Neural crest cell (in vitro differentiated cells): ENCODE measurements around the gene IL22RA1. TPM values are rescaled to one million over a fixed set of nuclear protein-coding genes. Genes with fewer than 3 reads are reported as not detected.

Experiments used
- DNase-seq: peaks from one replicate; pipeline ENCODE4 v3.0.0; 2021; ENCODE audit warnings: low read depth, mixed read lengths, low spot score
- H3K27ac Mint-ChIP-seq: one replicate; pipeline ENCODE4 v1.8.0; 2021; ENCODE audit warnings: mild to moderate bottlenecking, mixed read lengths; ENCODE audit not compliant: unreplicated experiment
- H3K27me3 Mint-ChIP-seq: 2 replicates; pipeline ENCODE4 v1.8.0; 2021; ENCODE audit warnings: low read depth, mild to moderate bottlenecking, mixed read lengths
- H3K36me3 Mint-ChIP-seq: 2 replicates; pipeline ENCODE4 v1.8.0; 2021; ENCODE audit warnings: low read depth, mild to moderate bottlenecking, mixed read lengths
- H3K4me1 Mint-ChIP-seq: 2 replicates; pipeline ENCODE4 v1.8.0; 2021; ENCODE audit warnings: mixed read lengths
- H3K4me3 Mint-ChIP-seq: one replicate; pipeline ENCODE4 v1.8.0; 2021; ENCODE audit warnings: mild to moderate bottlenecking, mixed read lengths
- H3K9me3 Mint-ChIP-seq: 2 replicates; pipeline ENCODE4 v1.8.0; 2021; ENCODE audit warnings: mixed read lengths
- CTCF ChIP-seq: fragments of 200-600 bp; sonication (generic); conservative IDR thresholded peaks from 2 replicates; pipeline ENCODE4 v1.5.0; 2021; ENCODE audit warnings: antibody characterized with exemption, mild to moderate bottlenecking
- total RNA-seq: library from RNA; stranded (reverse); gene quantifications from 2 replicates; pipeline ENCODE4 v1.2.1, GENCODE V29; 2021

Gene IL22RA1
- total RNA-seq, 1 donor from 2014 or later: not detected

GRCh38 chr1:24103408-24103807, 39.5 kb downstream of the IL22RA1 start:
- no peak for DNase-seq
- H3K27ac Mint-ChIP-seq: peak overlapping the region; percentile 43
- peaks cover 13% of the 10 kb centered on the region for H3K4me1 Mint-ChIP-seq
- no peaks in the 10 kb centered on the region for H3K27me3 Mint-ChIP-seq
- no peaks in the 10 kb centered on the region for H3K9me3 Mint-ChIP-seq
- TF ChIP-seq CTCF: no peak
- no peak overlapping the region for H3K4me3 Mint-ChIP-seq
- no peaks in the 10 kb centered on the region for H3K36me3 Mint-ChIP-seq

GRCh38 chr1:24102961-24103360, 40.0 kb downstream of the IL22RA1 start:
- DNase-seq: no peak
- Mint-ChIP-seq H3K27ac (no peak overlapping the region), H3K9me3 (no peaks in the 10 kb centered on the region), H3K4me3 (no peak overlapping the region), H3K27me3 (no peaks in the 10 kb centered on the region), H3K4me1 (peaks cover 13% of the 10 kb centered on the region), H3K36me3 (no peaks in the 10 kb centered on the region)
- no peak for TF ChIP-seq CTCF

GRCh38 chr1:24101796-24102586, 40.9 kb downstream of the IL22RA1 start:
- Mint-ChIP-seq H3K4me3 (no peak overlapping the region), H3K36me3 (no peaks in the 10 kb centered on the region), H3K9me3 (no peaks in the 10 kb centered on the region), H3K27ac (no peak overlapping the region), H3K4me1 (peaks cover 6% of the 10 kb centered on the region), H3K27me3 (no peaks in the 10 kb centered on the region)
- DNase-seq: no peak
- no peak for TF ChIP-seq CTCF

- DNase-seq: no peak
- Mint-ChIP-seq H3K4me3 (no peak overlapping the region), H3K9me3 (no peaks in the 10 kb centered on the region), H3K36me3 (no peaks in the 10 kb centered on the region), H3K27me3 (no peaks in the 10 kb centered on the region), H3K4me1 (peaks cover 6% of the 10 kb centered on the region), H3K27ac (no peak overlapping the region)
- no peak for TF ChIP-seq CTCF
Observed at GRCh38 chr1:24100945-24101737, 41.8 kb downstream of the IL22RA1 start.

- H3K4me1 Mint-ChIP-seq: peaks cover 6% of the 10 kb centered on the region
- no peak for TF ChIP-seq CTCF
- DNase-seq: no peak
- peak overlapping the region; percentile 85 for H3K27ac Mint-ChIP-seq
- no peaks in the 10 kb centered on the region for H3K9me3 Mint-ChIP-seq
- no peaks in the 10 kb centered on the region for H3K27me3 Mint-ChIP-seq
- no peaks in the 10 kb centered on the region for H3K36me3 Mint-ChIP-seq
- no peak overlapping the region for H3K4me3 Mint-ChIP-seq
Observed at GRCh38 chr1:24098943-24099638, 43.8 kb downstream of the IL22RA1 start.
